GM12878 (cell line): ENCODE data around the gene GDA. TPM values are rescaled to one million over a fixed set of nuclear protein-coding genes. Genes with fewer than 3 reads are reported as not detected.

ENCODE experiments used
- ATAC-seq: fragments of 200-7000 bp; cut with Tn5 transposase; 3 replicates; pipeline ENCODE4 v1.9.1; 2020; ENCODE audit warnings: mild to moderate bottlenecking, moderate library complexity
- BruUV-seq: library from RNA; stranded (reverse); fragments of 400-500 nt; replicated peaks from 2 replicates; lab custom pipeline; 2021; lab: Mats Ljungman, UMichigan
- CTCF ChIA-PET: fragments of 300-600 bp; sonication (Branson Sonifier 250); formaldehyde crosslinking; extraction: SDS; loops from one replicate; lab custom pipeline; 2021; ENCODE audit warnings: inconsistent platforms; lab: Yijun Ruan, JAX
- POLR2A ChIA-PET: fragments of 350-600 bp; formaldehyde crosslinking; extraction: SDS; loops from one replicate; lab custom pipeline; 2021; ENCODE audit warnings: inconsistent platforms; lab: Charles Lee
- RAD21 ChIA-PET: fragments of 300-600 bp; sonication (Branson Sonifier 250); formaldehyde crosslinking; loops from one replicate; lab custom pipeline; 2023; ENCODE audit warnings: antibody characterized with exemption; ENCODE audit not compliant: unreplicated experiment; lab: Charles Lee
- SMC1A ChIA-PET: fragments of 300-600 bp; sonication (Branson Sonifier 250); formaldehyde crosslinking; loops from one replicate; lab custom pipeline; 2023; ENCODE audit not compliant: unreplicated experiment, uncharacterized antibody; lab: Charles Lee
- DNase-seq: peaks from one replicate; pipeline ENCODE4 v3.0.0-alpha.2; 2011; ENCODE audit warnings: low read depth, low spot score
- FAIRE-seq: peaks from 3 replicates; lab custom pipeline; 2011; peaks lifted over from hg19 to GRCh38; lab: Jason Lieb, UNC
- H2AFZ ChIP-seq: 2 replicates; pipeline ENCODE4 v1.6.0; 2011; ENCODE audit warnings: low read depth, low read length, control low read depth; ENCODE audit not compliant: control insufficient read depth
- H3K27ac ChIP-seq: 2 replicates; pipeline ENCODE4 v1.5.1; 2011; ENCODE audit warnings: control low read depth; ENCODE audit not compliant: control insufficient read depth, insufficient read depth
- H3K27me3 ChIP-seq, 2 experiments: replicated peaks in 1 of 2; 2 replicates each; pipeline versions ENCODE4 v1.6.0 to v1.6.1; 2011; ENCODE audit warnings: low read length in 1 of 2; ENCODE audit not compliant: control insufficient read depth in 2 of 2, insufficient read depth in 2 of 2
- H3K36me3 ChIP-seq, 2 experiments: 2 replicates each; pipeline ENCODE4 v1.5.1; 2011; ENCODE audit warnings: low read length in 1 of 2; ENCODE audit not compliant: control insufficient read depth in 2 of 2, insufficient read depth in 2 of 2
- H3K4me1 ChIP-seq: 2 replicates; pipeline ENCODE4 v1.6.1; 2011; ENCODE audit warnings: mild to moderate bottlenecking, low read length, moderate library complexity, mixed read lengths; ENCODE audit not compliant: control insufficient read depth, insufficient read depth
- H3K4me2 ChIP-seq: 2 replicates; pipeline ENCODE4 v1.6.0; 2011; ENCODE audit warnings: control low read depth; ENCODE audit not compliant: control insufficient read depth, insufficient read depth
- H3K4me3 ChIP-seq: fragments of 200-600 bp; sonication (generic); 2 replicates; pipeline ENCODE4 v1.5.1; 2016
- H3K79me2 ChIP-seq: 2 replicates; pipeline ENCODE4 v1.6.0; 2011; ENCODE audit warnings: low read length; ENCODE audit not compliant: control insufficient read depth, insufficient read depth
- H3K9ac ChIP-seq: 2 replicates; pipeline ENCODE4 v1.8.0; 2011; ENCODE audit warnings: low read length, control low read depth, mixed read lengths; ENCODE audit not compliant: control insufficient read depth, insufficient read depth
- H3K9me3 ChIP-seq: replicated peaks from 3 replicates; pipeline ENCODE4 v1.5.1; 2011; ENCODE audit warnings: mild to moderate bottlenecking, low read length; ENCODE audit not compliant: control insufficient read depth, insufficient read depth
- H4K20me1 ChIP-seq: 2 replicates; pipeline ENCODE4 v1.6.0; 2011; ENCODE audit not compliant: control insufficient read depth, insufficient read depth
- CBX3 ChIP-seq: fragments of 200-600 bp; sonication (generic); IDR thresholded peaks from 2 replicates; pipeline ENCODE4 v1.6.1; 2016; ENCODE audit warnings: low read depth, borderline replicate concordance
- CEBPB ChIP-seq, 2 experiments: fragments of 150-350 bp in 1 of 2; IDR thresholded peaks; 2 replicates each; pipeline ENCODE4 v1.6.1; 2012 to 2014; ENCODE audit warnings: low read depth in 2 of 2, low read length in 2 of 2, borderline replicate concordance in 1 of 2, inconsistent platforms in 1 of 2
- EGR1 ChIP-seq, 2 experiments: IDR thresholded peaks; 1 replicate in 1 of 2; 2 replicates in 1 of 2; pipeline ENCODE4 v1.6.1; 2011 to 2012; ENCODE audit warnings: low read depth in 2 of 2, low read length in 2 of 2, borderline replicate concordance in 1 of 2, mild to moderate bottlenecking in 1 of 2, moderate library complexity in 1 of 2
- GABPA ChIP-seq: IDR thresholded peaks from 2 replicates; pipeline ENCODE4 v1.6.1; 2014; ENCODE audit warnings: antibody characterized with exemption, low read depth, mild to moderate bottlenecking, inconsistent platforms
- HDAC2 ChIP-seq: fragments of 200-600 bp; sonication (generic); IDR thresholded peaks from 2 replicates; pipeline ENCODE4 v1.6.1; 2017
- MTA3 ChIP-seq: IDR thresholded peaks from 2 replicates; pipeline ENCODE4 v1.6.1; 2012; ENCODE audit warnings: low read length, inconsistent platforms, borderline replicate concordance
- RAD51 ChIP-seq: fragments of 450-650 bp; IDR thresholded peaks from 2 replicates; pipeline ENCODE4 v1.6.1; 2016; ENCODE audit warnings: moderate library complexity, mild to moderate bottlenecking, inconsistent platforms
- SIN3A ChIP-seq: IDR thresholded peaks from 2 replicates; pipeline ENCODE4 v1.6.1; 2012; ENCODE audit warnings: low read depth, low read length, improper control_type of control experiment
- TAF1 ChIP-seq: IDR thresholded peaks from 2 replicates; pipeline ENCODE4 v1.6.1; 2011; ENCODE audit warnings: mild to moderate bottlenecking, low read depth, low read length, borderline replicate concordance
- ZBED1 ChIP-seq: IDR thresholded peaks from 2 replicates; pipeline ENCODE4 v1.6.1; 2016; ENCODE audit warnings: borderline replicate concordance
- ZNF217 ChIP-seq: fragments of 450-650 bp; IDR thresholded peaks from 2 replicates; pipeline ENCODE4 v1.6.1; 2017; ENCODE audit warnings: antibody characterized with exemption, mild to moderate bottlenecking
- ZZZ3 ChIP-seq: IDR thresholded peaks from 2 replicates; pipeline ENCODE4 v1.6.1; 2011; ENCODE audit warnings: low read depth; ENCODE audit not compliant: control insufficient read depth, insufficient read length
- WGBS: methylation state at CpG from one replicate; pipeline ENCODE4 v1.1.6; 2016; ENCODE audit warnings: low lambda C conversion rate; ENCODE audit not compliant: insufficient replicate concordance, insufficient coverage; ENCODE audit errors: missing lambda C conversion rate; 5-methylcytosine and 5-hydroxymethylcytosine counted together
- in situ Hi-C: fragments of 300-500 bp; cut with MboI; formaldehyde crosslinking; loops from 9 replicates; pipeline ENCODE4 v1.14.3; 2018; ENCODE audit warnings: mixed read lengths
- intact Hi-C: fragments of 100-400 bp; cut with micrococcal nuclease; formaldehyde crosslinking; loops from one replicate; pipeline ENCODE4 v1.14.2; 2022; ENCODE audit not compliant: unreplicated experiment
- polyA plus RNA-seq, 11 experiments: library from polyadenylated mRNA; depleted of rRNA in 4 of 11; unstranded in 6 of 11; stranded (reverse) in 5 of 11; fragments of >200 nt; fragmentation: Nextera tagmentation in 4 of 11; fragmentation: Illumina TruSeq in 1 of 11; extraction: Ambion mirVana in 4 of 11; extraction: Trizol in 1 of 11; gene quantifications; 1 replicate in 1 of 11; 2 replicates in 10 of 11; pipeline versions ENCODE4 v1.2.1 to v1.2.3, GENCODE V29; 2011 to 2016; ENCODE audit warnings: inconsistent platforms in 2 of 11, missing spikeins in 2 of 11, low read depth in 1 of 11
- total RNA-seq, 4 experiments: library from RNA; depleted of rRNA in 3 of 4; stranded (reverse); fragments of >200 nt in 3 of 4; fragmentation: Illumina TruSeq in 1 of 4; extraction: Trizol in 1 of 4; gene quantifications; 2 replicates each; pipeline versions ENCODE4 v1.2.1 to v1.2.3, GENCODE V29; 2013 to 2021
- TF ChIP-seq, protein P1 (sequence below): fragments of 150-350 bp; IDR thresholded peaks from 2 replicates; pipeline ENCODE4 v1.6.1; 2016; ENCODE audit warnings: low read depth, low read length
- TF ChIP-seq, protein P2 (sequence below): IDR thresholded peaks from 2 replicates; pipeline ENCODE4 v1.6.1; 2011; ENCODE audit warnings: borderline replicate concordance, low read depth, mild to moderate bottlenecking, moderate library complexity, mixed read lengths, low read length; ENCODE audit not compliant: insufficient read depth; ENCODE audit errors: extremely low read length
- TF ChIP-seq, protein P3 (sequence below): IDR thresholded peaks from 2 replicates; pipeline ENCODE4 v1.6.1; 2012; ENCODE audit warnings: low read depth, low read length, improper control_type of control experiment
- TF ChIP-seq, protein P4 (sequence below): fragments of 450-650 bp; IDR thresholded peaks from 2 replicates; pipeline ENCODE4 v1.6.1; 2017; ENCODE audit warnings: mild to moderate bottlenecking, moderate library complexity

Gene GDA
- total and polyA plus RNA-seq, 10 of the 15 experiments (the other 5 are each of a cell fraction or from before 2014, with no cell fraction given), result 0.19 to 17.9 (median 0.48) TPM; not detected in 2

DNA sequence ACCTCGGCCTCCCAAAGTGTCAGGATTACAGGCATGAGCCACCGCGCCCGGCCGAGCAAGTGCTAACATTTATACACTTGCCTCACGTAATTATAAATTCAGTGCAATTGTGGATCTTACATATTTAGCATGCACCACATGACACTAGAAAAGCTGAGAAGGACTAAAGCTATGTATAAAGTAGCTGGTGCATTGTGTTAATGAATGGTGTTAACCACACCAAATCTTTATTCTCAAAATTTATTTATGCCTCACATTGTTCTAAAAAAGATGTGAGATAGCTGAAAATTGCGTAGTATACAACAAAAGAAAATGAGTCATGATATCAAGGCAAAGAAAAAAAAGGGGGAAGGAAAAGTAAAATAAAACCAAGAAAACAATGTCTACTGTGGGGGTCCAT lies 54.8 kb downstream of the GDA start:
- no peak overlapping the region for H3K9ac ChIP-seq
- ATAC-seq, result peak; percentile 2; the same call in 1 of the 3 replicates
- no peak for FAIRE-seq
- peaks cover 4% of the 10 kb centered on the region for H3K4me1 ChIP-seq
- H3K36me3 ChIP-seq, result no peaks in the 10 kb centered on the region
- intact Hi-C loops (loop anchor here (2.0 to 10.0 kb wide), 6 partner anchors 49 to 613 kb away; partner anchors contain the start of genes TMC1 and ZFAND5), in situ Hi-C loops (no loop called here)
- CTCF ChIA-PET, result interaction anchor here (0.7 to 10.5 kb wide), 21 partner anchors 8 to 622 kb away, joined by 3 to 468 read pairs (median 4); partner anchors contain the start of genes ABHD17B and C9orf85
- BruUV-seq, result no TSS peak
- H3K27me3 ChIP-seq, result no peaks in the 10 kb centered on the region
- RAD21 ChIA-PET, result interaction anchor here (1.0 to 13.6 kb wide), 14 partner anchors 9 to 421 kb away, joined by 3 to 242 read pairs (median 8); no protein-coding TSS in a partner anchor
- POLR2A ChIA-PET, result interaction anchor here (1.3 to 3.3 kb wide), 5 partner anchors 11 to 165 kb away, joined by 3 to 32 read pairs (median 7); partner anchors contain the start of gene ZFAND5
- 68% methylated on average over 7 of the region's 7 CpGs for WGBS
- no peak for DNase-seq
- H3K9me3 ChIP-seq, result no peaks in the 10 kb centered on the region
- no peak overlapping the region for H2AFZ ChIP-seq
- no peak overlapping the region for H3K27ac ChIP-seq
- H3K79me2 ChIP-seq, result no peaks in the 10 kb centered on the region
- no peaks in the 10 kb centered on the region for H4K20me1 ChIP-seq
- H3K4me3 ChIP-seq, result no peak overlapping the region
- no peak overlapping the region for H3K4me2 ChIP-seq
- SMC1A ChIA-PET, result interaction anchor here (0.5 to 12.2 kb wide), 20 partner anchors 10 to 522 kb away, joined by 3 to 446 read pairs (median 6); no protein-coding TSS in a partner anchor
- TF ChIP-seq, protein P1, sequence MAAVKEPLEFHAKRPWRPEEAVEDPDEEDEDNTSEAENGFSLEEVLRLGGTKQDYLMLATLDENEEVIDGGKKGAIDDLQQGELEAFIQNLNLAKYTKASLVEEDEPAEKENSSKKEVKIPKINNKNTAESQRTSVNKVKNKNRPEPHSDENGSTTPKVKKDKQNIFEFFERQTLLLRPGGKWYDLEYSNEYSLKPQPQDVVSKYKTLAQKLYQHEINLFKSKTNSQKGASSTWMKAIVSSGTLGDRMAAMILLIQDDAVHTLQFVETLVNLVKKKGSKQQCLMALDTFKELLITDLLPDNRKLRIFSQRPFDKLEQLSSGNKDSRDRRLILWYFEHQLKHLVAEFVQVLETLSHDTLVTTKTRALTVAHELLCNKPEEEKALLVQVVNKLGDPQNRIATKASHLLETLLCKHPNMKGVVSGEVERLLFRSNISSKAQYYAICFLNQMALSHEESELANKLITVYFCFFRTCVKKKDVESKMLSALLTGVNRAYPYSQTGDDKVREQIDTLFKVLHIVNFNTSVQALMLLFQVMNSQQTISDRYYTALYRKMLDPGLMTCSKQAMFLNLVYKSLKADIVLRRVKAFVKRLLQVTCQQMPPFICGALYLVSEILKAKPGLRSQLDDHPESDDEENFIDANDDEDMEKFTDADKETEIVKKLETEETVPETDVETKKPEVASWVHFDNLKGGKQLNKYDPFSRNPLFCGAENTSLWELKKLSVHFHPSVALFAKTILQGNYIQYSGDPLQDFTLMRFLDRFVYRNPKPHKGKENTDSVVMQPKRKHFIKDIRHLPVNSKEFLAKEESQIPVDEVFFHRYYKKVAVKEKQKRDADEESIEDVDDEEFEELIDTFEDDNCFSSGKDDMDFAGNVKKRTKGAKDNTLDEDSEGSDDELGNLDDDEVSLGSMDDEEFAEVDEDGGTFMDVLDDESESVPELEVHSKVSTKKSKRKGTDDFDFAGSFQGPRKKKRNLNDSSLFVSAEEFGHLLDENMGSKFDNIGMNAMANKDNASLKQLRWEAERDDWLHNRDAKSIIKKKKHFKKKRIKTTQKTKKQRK, result no peak
- TF ChIP-seq MTA3 (no peak), HDAC2 (no peak), CEBPB (IDR thresholded peaks at IDR 0.05; ENCODE audit: borderline replicate concordance in 1 of 2, low read depth in 2 of 2, low read length in 2 of 2) (no peak), SIN3A (no peak), EGR1 (IDR thresholded peaks at IDR 0.05; ENCODE audit: borderline replicate concordance in 1 of 2, low read depth in 2 of 2, low read length in 2 of 2) (no peak), CBX3 (no peak), ZBED1 (no peak), ZZZ3 (no peak), TAF1 (no peak), GABPA (no peak), ZNF217 (0 out of 2 replicates have a peak, but pooled peaks have one; percentile 26), RAD51 (peak; percentile 71)
- TF ChIP-seq, protein P2, sequence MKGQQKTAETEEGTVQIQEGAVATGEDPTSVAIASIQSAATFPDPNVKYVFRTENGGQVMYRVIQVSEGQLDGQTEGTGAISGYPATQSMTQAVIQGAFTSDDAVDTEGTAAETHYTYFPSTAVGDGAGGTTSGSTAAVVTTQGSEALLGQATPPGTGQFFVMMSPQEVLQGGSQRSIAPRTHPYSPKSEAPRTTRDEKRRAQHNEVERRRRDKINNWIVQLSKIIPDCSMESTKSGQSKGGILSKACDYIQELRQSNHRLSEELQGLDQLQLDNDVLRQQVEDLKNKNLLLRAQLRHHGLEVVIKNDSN, result no peak
- TF ChIP-seq, protein P3, sequence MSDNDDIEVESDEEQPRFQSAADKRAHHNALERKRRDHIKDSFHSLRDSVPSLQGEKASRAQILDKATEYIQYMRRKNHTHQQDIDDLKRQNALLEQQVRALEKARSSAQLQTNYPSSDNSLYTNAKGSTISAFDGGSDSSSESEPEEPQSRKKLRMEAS, result no peak
- TF ChIP-seq, protein P4, sequence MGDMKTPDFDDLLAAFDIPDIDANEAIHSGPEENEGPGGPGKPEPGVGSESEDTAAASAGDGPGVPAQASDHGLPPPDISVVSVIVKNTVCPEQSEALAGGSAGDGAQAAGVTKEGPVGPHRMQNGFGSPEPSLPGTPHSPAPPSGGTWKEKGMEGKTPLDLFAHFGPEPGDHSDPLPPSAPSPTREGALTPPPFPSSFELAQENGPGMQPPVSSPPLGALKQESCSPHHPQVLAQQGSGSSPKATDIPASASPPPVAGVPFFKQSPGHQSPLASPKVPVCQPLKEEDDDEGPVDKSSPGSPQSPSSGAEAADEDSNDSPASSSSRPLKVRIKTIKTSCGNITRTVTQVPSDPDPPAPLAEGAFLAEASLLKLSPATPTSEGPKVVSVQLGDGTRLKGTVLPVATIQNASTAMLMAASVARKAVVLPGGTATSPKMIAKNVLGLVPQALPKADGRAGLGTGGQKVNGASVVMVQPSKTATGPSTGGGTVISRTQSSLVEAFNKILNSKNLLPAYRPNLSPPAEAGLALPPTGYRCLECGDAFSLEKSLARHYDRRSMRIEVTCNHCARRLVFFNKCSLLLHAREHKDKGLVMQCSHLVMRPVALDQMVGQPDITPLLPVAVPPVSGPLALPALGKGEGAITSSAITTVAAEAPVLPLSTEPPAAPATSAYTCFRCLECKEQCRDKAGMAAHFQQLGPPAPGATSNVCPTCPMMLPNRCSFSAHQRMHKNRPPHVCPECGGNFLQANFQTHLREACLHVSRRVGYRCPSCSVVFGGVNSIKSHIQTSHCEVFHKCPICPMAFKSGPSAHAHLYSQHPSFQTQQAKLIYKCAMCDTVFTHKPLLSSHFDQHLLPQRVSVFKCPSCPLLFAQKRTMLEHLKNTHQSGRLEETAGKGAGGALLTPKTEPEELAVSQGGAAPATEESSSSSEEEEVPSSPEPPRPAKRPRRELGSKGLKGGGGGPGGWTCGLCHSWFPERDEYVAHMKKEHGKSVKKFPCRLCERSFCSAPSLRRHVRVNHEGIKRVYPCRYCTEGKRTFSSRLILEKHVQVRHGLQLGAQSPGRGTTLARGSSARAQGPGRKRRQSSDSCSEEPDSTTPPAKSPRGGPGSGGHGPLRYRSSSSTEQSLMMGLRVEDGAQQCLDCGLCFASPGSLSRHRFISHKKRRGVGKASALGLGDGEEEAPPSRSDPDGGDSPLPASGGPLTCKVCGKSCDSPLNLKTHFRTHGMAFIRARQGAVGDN, result no peak
